Endometrial microvascular endothelial cells (primary cell): Measurements from ENCODE around the gene PABPN1L. TPM values are rescaled to one million over a fixed set of nuclear protein-coding genes. Genes with fewer than 3 reads are reported as not detected.
"Not testable (repeated sequence)": the region's sequence is repeated elsewhere in the genome, so short reads cannot be mapped to it uniquely, and the experiment has no call there.

Source experiments
- in situ Hi-C: cut with HindIII; loops from 2 replicates; pipeline ENCODE4 v1.10.0; 2017; ENCODE audit warnings: low sequenced_read_pairs, low pct_unique_long_range_greater_than_20kb; ENCODE audit errors: inconsistent ontology term
- total RNA-seq: library from RNA; depleted of rRNA; stranded (reverse); fragments of >200 nt; gene quantifications from one replicate; pipeline ENCODE4 v1.2.3, GENCODE V29; 2015; ENCODE audit errors: inconsistent ontology term

PABPN1L gene
- total RNA-seq, 1 donor from 2014 or later, result not detected

DNA sequence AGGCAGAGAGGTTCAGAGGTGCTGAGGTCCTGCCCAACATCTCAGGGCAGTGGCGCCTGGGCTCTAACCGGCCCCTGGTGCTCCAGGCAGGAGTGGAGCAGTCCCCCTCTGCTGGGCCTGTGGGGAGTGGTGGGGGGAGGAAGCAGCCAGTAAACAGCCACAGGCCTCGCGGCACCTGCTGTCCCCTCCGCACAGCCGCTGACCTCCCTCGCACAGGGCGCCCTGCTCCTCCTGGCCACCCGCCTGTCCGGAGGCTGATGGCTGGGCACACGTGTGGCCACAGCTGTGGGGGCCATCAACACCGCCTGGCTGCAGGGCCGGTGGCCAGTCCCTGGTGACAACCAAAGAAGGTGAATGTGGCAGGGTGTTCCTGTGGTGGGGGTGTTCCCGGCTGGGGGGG, 36.8 kb upstream of the PABPN1L start:
- in situ Hi-C loops, result no loop called here

DNA sequence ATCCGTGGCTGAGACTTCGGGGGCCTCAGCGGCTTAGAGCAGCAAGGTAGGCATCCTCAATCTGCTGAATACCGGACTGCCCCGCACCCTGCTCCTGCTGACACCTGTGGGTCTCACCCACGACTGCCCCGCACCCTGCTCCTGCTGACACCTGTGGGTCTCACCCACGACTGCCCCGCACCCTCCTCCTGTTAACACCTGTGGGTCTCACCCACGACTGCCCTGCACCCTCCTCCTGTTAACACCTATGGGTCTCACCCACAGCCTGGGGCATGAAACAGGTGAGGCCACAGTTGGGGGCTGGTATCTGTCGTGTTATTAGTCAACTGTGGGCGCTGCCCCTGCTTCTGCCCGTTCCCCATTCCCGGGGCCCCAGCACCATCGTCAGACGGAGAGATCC, 36.3 kb upstream of the PABPN1L start:
- in situ Hi-C loops, result no loop called here

DNA sequence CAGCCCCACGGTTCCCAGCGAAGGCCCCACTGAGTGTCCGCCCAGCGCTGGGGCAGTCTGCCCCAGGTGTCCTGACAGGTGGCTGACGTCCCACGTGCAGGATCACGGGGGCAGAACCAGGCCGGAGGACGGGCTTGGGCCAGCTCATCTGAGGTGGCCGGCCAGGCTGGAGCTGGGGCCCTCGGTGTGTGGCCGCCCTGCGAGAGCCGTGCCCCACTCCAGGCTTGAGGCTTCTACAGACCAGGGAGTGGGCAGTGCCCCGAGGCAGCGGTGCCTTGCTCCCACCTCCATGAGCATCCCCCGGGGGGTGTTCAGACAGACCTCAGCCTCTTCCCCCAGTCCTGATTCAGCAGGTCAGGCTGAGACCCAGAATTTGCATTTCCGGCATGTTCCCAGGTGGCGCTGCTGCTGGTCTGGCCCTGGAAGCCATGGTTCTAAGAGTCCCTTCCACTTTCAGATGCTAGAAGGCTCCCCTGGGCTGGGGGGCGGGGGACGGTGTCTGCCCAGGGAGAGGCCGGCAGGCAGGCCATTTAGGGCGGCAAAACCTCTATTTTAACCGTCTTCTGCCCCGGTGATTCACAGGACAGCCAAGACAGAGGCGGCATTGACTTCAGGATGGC, 35.4 kb upstream of the PABPN1L start:
- in situ Hi-C loops, result no loop called here

DNA sequence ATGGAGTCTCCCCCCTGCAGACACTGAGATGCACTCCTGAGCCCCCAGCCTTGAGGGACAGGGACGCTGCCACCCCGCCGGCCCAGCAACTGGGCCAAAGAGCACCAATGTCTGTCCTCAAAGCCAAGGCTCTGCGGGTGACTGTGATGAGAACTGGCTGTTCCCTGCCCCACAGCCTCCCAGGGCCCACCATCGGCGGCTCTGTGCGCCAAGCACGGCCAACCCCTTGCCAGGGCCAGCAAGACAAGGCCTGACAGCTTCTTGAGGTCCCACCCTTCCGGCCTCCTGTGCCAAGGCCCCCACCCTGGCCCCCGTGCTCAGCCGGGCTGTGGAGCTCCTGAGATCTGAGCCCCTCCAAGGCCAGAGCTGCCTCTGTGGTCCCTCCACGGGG, 34.2 kb upstream of the PABPN1L start:
- in situ Hi-C loops, result no loop called here

DNA sequence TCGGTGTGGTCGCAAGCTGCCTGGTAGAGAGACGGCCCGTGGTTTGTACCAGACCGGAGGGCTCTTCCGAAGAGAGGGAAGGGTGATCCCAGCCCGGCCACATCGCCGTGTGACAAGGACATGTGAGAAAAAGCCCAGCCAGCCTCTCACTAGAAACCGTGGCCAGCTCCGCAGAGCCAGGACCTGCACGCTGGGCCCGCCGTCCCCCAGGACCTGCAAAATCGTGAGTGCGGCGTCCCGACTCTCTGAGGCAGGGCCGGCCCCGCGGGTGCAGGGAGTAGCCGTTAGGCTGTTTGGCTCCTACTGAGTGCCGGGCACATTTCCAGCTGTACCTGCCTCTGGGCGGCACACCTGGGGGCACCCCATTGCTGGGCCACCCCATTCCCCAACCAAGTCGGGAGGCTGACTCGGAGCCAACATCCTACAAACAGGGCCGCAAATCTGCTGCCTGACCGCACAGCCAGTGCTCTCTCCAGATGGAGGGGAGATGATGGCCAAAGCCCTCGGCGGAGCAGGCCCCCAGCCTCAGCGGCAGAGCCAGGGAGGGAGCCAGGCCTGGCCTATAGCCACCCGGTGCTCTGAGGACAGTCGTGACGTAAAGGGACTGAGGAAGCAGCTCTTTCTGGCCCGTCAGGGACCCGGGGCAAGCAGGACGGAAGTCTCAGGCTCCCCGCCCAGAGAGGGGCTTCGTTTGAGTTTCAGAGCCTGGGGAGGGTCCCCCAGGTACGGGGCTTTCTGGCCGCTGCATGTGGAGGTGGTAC, 33.6 kb upstream of the PABPN1L start:
- in situ Hi-C loops, result no loop called here

DNA sequence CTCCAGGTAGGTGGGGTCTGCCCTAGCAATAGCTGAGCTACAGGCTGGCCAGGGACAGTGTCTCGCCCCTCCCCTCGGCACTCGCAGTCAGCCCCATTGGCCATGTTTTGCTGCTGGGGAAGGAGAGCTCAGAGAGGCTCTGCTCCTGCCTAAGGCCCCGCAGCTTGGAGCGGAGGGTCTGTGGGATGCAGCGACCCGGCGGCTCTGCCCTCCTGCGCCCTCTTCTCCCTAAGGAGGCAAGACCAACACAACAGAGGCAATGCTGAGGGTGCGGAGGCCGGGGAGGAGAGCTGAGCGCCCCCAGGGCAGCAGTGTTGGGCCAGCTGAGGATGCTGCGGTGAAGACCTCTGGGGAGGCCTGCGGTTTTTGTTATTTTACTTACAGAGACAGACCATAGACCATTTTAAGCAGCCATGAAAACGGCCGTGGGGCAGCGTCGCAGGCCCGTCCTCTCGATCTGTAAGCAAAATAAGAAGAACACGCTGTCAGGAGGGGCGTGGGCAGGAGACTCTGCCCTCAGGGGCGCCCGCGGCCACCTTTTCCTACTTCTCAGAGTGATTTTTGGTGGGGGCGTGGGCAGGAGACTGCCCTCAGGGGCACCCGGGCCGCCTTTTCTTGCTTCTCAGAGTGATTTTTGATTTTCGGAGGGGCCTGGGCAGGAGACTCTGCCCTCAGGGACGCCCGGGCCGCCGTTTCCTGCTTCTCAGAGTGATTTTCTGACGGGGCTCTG, 31.4 kb upstream of the PABPN1L start:
- in situ Hi-C loops, result no loop called here

DNA sequence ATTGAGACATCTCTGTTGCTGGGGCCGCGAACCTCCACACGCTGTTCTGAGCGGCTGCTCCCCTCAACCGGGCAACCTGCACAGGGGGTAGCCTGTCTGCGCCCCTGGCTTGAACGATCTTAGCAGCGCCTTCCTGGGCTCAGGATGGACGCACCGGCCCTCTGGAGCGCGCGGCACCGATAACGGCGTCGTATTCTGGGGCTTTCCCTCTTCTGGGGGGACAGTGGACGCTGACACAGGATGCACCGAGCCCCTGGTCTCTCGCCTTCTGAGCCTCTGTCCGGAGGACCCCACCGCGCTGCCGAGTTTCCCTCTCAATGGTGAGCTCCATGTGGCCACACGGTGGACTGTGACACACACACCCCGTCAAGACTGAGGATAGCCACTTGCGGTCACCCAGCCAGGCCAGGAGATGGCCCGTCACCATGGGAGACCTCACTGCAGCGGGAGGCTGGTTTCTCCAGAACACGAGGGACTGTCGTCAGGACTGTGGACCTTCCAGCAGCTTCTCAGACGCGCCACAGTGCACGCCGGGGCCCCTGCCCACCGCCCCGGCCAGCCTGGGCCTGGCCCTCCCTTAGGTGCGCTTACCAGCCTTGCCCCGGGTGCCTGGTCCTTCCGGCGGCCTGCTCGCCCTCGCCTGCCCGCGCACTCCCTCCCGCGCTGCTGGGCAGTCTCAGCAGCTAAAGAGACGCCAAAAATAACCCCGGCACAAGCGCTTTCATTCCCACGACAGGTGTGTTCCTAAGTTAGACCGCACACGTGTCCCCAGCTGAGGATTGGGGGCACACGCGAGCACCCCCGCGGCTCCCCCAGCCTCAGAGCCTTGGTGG, 30.0 kb upstream of the PABPN1L start:
- in situ Hi-C loops, result no loop called here

DNA sequence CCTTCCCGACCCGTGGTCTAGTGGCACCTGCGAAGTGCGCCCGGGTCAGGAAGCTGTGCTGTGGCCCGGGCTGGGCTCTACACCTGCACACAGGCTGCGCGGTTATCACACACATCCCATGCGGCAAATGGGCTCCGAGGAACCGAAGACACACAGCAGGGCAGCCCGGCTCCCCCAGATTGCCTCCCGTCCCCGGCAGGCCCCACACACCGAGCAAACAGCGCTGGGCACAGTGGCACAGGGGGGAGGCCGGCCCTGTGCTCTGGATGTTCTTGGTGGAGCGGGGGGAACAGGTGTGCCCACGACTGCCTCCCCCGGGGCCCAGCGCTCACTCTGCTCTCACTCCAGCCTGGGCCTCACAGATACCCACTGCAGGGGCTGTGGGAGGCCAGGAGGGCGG, 28.9 kb upstream of the PABPN1L start:
- in situ Hi-C loops, result no loop called here

DNA sequence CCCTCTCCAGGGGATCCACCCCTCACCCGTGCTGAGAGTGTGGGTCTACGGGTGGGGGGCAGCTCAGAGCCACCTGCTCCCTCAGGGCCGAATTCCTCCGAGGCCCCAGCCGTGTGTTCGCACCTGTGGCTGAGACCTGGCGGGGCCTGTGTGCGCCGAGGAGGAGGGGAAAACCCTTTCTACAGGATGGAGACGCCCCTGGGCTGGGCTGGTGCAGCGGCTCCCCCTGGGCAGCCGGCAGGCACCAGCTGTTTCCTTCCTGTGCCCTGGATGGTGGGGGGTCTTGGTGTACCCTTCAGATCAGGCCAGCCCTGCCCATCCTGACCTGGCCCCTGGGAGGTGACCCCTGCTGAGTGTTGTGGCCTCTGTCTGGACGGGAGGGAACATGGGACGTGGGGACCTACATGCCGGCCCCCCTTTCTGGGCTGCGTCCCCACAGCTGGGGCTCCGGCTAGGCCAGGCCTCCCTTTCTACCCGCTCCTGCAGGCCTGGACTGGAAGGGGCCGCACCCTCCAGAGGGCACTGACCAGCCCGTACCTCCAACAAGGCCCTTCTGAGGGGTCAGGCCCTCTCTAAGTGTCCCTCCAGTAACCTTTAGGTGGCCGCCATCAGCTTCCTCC, 28.3 kb upstream of the PABPN1L start:
- in situ Hi-C loops, result no loop called here

DNA sequence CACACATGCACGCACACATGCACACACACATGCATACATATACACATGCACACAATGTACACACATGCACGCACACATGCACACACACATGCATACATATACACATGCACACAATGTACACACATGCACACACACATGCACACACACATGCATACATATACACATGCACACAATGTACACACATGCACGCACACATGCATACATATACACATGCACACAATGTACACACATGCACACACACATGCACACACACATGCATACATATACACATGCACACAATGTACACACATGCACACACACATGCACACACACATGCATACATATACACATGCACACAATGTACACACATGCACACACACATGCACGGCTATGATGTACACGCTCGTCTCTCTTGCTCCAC, 27.8 kb upstream of the PABPN1L start:
- in situ Hi-C loops, result not testable (repeated sequence)

DNA sequence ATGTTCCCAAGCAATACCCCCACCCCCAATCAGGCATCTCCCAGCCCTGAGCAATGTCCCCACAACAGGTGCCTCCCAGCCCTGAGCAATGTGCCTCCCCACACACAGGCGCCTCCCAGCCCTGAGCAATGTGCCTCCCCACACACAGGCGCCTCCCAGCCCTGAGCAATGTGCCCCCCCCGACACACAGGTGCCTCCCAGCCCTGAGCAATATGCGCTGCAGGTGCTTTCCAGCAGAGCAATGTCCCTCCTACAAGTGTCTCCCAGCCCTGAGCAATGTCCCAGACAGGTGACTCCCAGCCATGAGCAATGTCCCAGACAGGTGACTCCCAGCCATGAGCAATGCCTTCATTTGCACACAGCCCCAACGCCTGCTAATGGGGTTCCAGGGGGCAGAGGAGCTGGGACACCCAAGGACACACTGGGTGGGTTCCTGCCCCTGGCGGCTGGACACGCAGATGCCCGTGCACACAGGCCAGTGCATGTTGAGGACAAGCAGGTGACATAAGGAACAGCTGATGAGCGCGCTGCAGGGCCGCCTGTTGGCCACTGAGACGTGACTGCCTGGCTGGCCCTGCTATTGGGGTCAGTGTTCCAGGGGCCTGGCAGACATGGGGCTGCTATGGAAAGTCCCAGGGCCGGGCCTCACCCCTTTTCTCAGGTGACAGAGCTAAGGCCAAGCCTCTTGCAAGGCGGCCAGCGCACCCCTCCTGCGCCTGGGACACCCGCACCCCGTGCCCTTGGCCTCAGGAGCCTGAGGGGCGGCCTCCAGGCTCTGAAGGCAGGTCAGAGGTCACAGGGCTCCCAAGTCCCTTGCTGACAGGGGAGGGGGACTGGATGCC, 26.9 kb upstream of the PABPN1L start:
- in situ Hi-C loops, result no loop called here

DNA sequence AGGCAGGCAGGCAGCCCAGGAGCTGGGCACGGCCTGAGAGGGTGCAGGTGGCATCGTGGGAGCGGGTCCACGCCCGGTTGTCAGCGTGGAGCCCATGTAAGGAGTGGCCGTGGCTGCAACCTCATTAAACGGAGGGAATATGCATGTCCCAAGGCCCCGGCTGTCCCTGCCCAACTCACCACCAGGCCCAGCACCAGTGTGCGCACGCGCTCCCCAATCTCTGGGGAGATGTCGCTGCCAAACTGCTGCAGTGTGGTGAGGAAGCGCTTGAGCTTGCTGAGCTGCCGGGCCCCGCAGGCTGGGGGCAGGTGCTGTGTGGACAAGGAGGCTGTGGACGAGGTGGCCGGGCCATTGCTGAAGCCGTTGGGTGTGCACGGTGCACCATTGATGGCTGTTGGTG, 25.6 kb upstream of the PABPN1L start:
- in situ Hi-C loops, result no loop called here

DNA sequence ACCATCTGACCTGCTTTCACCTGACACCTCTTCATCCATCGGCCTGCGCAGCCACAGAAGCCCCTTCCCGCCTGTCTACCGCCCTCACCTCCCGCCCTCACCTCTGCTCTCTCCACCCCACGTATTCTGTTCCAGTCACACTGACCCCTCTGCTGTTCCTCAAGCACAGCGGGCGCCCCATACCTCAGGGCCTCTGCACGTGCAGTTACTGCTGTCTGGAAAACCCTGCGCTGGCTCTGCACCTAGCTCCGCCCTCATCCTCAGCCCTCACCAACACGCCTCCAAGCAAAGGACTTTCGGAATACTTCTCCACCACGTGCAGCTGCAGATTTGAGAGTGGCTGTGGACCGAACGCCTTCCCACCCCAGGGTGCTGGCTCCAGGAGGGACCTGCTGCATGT, 24.6 kb upstream of the PABPN1L start:
- in situ Hi-C loops, result no loop called here

DNA sequence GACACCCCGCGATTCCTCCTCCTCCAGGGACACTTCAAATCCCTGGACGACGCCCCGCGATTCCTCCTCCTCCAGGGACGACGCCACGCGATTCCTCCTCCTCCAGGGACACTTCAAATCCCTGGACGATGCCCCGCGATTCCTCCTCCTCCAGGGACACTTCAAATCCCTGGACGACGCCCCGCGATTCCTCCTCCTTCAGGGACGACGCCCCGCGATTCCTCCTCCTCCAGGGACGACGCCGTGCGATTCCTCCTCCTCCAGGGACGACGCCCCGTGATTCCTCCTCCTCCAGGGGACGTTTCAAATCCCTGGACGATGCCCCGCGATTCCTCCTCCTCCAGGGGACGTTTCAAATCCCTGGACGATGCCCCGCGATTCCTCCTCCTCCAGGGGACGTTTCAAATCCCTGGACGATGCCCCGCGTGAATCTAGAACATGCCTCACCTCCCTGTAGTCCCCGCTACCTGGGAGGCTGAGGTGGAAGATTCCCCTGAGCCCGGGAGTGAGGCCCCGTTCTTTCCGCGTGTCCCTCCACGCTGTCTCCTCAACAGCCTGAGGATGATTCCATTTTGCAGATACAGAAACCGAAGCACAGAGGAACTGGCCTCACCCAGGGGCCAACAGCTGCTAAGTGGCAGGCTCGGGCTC, 23.4 kb upstream of the PABPN1L start:
- in situ Hi-C loops, result not testable (repeated sequence)

DNA sequence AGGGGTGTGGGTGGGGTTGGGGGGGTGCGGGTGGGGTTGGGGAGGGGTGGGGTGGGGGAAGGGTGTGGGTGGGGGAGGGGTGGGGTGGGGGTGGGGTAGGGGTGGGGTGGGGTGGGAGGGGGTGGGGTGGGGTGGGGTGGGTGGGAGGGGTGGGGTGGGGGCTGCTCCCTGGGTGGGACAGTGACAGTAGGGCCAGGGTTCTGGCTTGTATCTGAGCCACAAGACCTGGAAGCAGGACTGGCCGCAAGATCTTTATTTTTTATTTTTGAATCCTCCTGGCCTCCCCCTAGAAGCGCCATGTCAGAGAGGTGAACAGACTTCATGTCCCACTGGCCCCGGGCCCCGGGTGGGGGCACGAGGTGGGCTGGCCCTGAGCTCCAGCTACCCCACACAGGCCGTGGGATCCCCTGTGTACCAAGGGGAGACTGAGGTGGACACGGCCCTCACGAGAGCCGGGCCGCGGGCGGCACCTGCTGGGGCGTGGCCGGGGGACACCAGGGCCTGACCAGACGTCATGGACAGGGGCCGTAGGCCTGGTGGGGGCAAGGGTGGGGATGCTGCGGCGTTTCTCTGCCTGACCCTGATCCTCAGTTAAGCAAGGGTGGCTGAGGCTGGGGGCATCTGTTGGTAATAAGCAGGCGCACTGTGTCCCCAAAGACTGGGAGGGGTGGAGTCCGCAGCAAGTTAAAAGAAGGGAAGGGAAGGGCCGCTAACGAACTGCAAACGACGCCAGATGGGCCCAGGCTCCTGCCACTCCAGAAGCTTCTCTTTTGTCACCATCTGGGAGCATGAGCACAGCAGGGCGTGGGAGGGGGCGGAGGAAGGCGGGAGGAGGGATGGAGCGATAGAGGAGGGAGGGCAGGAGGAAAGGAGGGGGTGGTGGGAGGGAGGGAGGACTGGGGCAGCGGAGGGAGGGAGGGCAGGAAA, 22.3 kb upstream of the PABPN1L start:
- in situ Hi-C loops, result no loop called here

DNA sequence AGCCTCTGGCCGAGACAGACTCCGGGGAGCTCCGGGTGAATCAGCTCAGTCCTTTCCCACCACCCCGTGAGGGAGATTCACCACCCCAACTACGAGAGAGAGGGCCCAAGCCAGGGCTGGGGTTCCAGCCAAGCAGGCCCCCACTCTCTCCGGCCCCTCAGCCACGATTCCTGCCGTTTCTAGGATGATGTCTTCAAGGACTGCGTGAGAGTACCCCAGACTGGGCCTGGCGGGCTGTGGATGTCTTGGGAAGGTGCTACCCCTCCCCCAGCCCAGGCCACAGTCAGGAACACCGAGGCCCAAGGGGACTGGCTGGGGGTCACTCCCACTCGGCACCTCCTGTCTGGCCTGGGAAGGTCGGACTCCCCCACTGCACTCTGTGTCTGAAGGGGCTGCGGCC, 21.6 kb upstream of the PABPN1L start:
- in situ Hi-C loops, result no loop called here
